Right hindlimb (tissue), 1 donor: ENCODE data around the gene EYA2.
A peak's percentile ranks its signal among the peaks of the same experiment; 100 is the strongest.

Experiments used
- DNase-seq: peaks from one replicate; pipeline ENCODE4 v3.0.0-alpha.2; 2018

The EYA2 gene

GRCh38 chr20:47042464-47042863, 147.8 kb downstream of the EYA2 start:
- DNase-seq: no peak

- peak; percentile 34 for DNase-seq
Measured at GRCh38 chr20:47043086-47043485, 148.4 kb downstream of the EYA2 start.

- DNase-seq: no peak
Measured at GRCh38 chr20:47044938-47045337, 150.3 kb downstream of the EYA2 start.

DNA sequence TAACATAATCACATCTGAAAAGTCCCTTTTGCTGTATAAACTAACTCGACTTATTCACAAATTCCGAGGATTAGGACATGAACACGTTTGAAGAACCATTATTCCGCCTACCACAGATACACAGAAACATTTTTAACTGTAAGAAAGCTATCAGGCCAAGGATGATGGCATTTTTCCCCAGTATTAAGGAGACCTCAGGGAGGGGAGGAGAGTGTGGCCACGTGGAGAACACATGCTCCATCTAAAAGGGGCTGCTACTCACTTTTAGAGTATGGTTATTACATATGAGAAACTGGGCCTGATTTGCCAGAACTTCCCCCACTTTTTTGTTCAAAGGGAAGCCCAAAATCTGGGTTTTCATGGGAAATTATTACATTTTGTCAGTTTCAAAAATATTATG, 153.4 kb downstream of the EYA2 start:
- no peak for DNase-seq

DNA sequence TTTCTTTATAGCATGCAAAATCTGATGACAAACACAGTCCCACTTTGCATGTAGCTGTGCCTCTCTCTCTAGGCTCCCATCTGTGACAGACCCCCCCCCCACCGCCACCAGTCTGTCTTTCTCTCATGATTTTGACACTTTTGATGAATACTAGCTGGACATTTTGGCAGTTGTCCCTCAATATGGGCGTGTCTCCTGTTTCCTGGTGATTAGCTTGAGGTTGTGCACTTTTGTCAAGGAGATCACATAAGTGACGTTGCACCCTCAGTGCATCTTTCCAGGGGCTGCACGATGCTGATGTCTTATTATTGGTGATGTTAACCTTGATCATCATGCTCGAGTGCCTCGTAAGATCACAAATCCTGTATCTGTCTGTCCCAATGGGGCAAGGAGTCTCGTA, 155.1 kb downstream of the EYA2 start:
- DNase-seq: no peak

DNA sequence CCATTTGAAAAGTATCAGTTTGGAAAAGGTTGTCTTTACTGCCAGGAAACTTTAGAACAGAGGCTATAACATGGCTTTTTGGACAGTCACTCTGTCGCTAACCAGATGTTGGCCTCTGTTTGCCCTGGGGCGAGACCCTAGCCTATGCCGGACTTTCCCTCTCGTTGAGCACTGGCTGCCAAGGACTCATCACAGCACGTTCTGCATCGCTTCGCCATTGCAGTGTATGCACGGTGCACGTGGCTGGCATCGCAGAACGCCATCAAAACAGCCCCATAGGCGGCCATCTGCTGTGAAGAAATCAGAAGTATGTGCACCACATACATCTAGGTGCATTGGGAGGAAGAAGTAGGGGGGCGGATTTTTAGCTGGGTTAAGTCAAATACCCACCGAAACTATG, 156.4 kb downstream of the EYA2 start:
- DNase-seq: no peak

- no peak for DNase-seq
Measured at GRCh38 chr20:47051936-47052526, 157.4 kb downstream of the EYA2 start.

DNA sequence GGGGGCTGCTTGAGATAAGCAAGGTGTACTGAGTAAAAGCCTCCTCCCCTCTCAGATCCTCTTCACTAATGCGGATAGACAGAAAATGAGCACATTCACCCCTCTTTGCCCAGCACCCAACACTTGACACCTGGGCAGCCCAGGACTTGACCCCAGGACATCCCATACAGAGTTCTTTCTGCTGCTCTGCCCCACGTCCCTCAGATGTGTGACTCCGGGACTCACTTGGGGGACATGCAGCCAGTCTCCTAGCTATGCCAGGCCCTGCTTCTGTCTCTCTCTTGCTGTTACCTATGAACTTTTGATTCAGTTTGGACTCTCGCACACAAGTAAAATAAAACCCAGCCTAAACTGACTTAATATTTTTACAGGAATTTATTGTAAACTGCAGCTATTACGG, 159.9 kb downstream of the EYA2 start:
- DNase-seq: no peak

GRCh38 chr20:47054945-47055344, 160.3 kb downstream of the EYA2 start:
- DNase-seq: no peak

GRCh38 chr20:47055699-47056369, 161.2 kb downstream of the EYA2 start:
- DNase-seq: peak; percentile 34

DNA sequence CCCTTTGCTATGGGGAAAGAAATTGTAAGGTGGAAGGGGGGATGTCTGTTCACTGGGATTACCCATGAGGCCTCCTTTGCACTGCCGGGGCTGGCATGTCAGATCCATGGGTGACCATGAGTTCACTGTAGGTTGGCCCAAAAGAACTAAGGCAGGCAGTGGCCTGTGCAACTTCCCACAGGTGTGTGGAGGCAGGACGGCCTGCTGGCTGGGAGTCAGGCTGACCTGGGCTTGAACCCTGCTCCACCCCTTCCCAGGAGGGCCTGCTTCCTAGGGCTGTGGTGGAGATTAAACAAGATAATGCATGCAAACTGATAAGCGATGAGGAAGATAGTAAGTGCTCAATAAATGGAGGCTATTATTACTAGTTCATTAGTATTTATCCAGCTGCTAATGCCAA, 163.0 kb downstream of the EYA2 start:
- DNase-seq: no peak

DNA sequence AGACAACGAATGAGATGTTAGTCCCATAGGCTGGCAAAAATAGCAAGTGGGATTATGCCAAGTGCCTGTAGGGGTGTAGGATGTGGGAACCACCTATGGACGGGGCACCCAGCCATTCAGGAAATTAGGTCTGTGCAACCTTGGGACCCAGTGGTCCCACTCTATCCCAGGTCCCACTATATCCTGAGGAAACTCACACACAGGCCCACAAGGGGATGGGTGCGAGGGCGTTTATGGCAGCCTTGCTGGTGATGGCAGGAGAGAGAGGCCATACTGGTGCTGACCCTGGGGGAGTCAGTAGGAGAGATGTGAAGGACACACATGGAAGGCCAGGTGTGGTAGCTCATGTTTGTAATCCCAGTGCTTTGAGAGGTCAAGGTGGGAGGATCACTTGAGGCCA, 163.6 kb downstream of the EYA2 start:
- no peak for DNase-seq

GRCh38 chr20:47059536-47059935, 164.9 kb downstream of the EYA2 start:
- no peak for DNase-seq

DNA sequence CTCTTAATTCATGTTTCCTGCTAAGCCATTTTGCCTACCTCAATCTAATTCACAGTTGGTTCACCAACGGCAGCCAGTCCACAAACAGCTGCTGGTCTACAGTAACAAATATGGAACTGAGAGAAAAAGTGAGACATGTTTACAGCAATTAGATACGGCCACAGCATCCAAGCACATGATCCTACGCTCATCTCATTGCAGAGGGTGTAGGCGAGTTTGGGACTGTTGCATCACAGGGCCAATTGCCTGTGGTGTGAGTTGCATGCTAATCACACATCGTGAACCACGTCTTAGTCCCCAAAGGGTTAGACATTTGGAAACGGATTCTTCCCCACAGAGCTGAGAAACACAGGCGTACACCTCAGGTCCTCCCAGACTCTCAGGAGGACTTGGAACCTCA, 166.9 kb downstream of the EYA2 start:
- no peak for DNase-seq

DNA sequence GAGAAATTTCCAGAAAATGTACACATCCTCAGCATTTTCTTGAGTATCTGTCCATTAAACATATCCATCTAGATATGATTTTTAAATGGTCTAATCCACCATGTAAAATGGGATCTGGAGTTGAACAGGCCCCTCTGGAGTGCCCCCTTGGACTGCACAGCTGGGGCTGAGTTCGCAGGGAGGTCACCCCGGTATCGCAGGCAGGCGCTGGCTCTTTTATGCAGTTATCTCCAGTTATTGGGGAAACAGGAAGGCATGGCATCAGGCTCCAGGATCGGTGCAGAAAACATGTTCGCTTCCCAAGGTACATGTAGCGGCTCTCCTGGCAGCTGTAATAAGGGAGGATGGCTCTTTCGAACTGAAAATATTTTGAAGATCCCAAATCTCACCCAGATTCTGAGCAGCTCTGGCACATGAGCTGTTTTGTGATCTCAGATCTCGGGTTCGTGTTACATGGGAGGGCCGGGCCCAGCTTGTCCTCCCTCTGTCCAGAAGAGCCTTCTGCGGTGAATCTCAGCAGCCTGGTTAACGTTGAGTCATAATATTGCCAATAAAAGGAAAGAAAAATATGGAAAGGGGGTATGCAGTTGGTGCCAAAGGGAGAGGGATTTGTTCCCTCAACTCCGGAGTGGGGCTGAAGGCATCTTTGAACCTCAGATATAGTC, 167.7 kb downstream of the EYA2 start:
- no peak for DNase-seq

- DNase-seq: no peak
Measured at GRCh38 chr20:47063407-47063806, 168.8 kb downstream of the EYA2 start.

GRCh38 chr20:47063808-47064207, 169.2 kb downstream of the EYA2 start:
- DNase-seq: no peak

DNA sequence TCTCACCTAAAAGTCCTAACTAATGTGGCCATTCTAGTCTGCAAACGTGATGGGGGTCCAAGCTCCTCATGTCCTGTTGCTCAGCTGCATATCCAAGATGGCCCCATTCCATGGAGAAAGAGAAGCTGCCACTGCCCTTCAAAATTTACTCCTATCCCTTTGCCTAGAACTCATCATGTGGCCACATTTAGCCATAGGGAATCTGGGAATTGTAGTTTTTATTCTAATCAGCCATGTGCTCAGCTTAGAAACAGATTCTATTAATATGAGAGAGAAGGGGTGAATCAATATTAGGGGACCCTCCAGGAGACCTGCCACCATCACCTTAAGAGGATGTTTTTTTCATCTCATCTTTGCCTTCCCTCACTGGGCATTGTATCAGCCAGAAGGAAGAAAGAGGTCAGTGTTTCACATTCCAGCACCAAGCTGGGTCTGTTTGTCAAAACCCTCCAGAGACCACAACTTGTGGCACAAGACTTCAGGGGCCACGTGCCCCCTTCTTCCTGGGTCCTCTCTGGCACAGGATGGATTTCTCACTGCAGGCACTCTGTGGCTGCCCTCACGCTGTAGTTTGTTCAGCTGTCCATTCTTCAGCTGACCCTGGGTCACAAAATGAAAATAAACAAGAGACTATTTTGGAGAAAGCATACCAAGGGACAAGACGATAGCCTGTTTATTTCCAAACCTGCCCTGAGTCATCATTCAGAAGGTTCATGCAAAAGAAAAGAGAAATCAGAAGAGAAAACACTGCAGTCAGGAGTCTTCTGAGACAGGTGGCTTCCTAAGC, 172.0 kb downstream of the EYA2 start:
- DNase-seq: no peak

- DNase-seq: no peak
Measured at GRCh38 chr20:47067776-47068175, 173.1 kb downstream of the EYA2 start.

DNA sequence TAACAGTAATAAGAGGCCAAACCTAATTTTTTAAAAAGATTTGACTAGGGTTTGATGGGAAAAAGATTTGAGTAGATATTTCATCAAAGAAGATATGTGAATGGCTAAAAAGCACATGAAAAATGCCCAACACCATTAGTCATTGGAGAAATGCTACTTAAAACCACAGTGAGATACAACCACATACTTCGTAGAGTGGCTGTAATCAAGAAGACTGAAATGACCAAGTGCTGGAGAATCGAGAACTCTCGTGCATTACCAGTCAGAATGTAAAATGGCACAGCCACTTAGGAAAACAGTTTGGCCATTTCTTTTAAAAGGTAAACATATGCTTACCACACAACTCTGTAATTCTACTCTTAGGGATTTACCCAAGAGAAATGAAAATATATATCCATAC, 175.5 kb downstream of the EYA2 start:
- no peak for DNase-seq

DNA sequence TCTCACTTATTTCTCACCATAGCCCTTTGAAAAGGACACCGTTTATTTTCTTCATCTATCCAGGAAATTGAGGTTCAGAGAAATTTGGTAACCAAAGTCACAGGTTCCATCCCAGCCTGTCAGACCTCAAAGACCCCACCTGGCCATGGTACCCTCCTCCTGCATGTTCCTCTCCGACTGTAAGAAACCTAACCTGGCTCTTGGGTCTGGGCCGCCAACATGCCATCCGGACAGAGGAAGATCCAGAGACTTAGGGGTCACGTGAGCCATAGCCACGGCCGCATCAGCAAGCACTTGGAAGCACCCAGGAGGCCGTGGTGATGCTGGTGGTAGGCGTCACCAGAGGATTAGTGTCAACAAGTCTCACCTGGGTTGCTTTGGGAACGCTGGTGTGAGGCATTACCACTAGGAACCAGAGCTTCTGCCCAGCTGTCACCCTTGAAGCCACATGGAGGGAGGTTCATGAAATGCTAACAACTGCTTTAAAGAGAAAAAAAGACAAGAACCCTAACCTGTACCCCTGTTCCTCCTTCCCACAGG, 177.1 kb downstream of the EYA2 start:
- DNase-seq: no peak

- DNase-seq: no peak
Measured at GRCh38 chr20:47073766-47074475, 179.3 kb downstream of the EYA2 start.

DNA sequence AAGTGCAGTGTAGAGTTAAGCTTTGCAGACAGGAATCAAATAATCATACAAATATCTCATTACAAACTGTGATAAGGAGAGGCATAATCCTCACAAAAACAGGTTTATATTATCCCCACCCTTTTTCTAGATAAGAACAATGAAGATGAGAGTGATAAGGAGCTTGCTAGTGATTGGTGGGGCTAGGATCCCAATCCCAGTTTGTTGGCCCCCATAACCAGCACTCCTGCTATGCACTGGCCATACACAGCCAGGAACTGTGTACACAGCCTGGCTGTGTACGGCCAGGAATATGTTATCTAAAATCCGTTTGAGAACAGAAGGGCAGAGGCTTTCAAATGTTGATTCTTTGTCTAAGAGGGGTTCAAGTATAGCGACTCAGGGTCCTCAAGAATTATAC, 180.6 kb downstream of the EYA2 start:
- no peak for DNase-seq
